Trophoblast cell (in vitro differentiated cells and primary cell): ENCODE data around the gene B3GAT1.

Experiments
- DNase-seq, 2 donors: peaks; one replicate each; pipeline ENCODE4 v3.0.0-alpha.2; 2016
- H2AFZ ChIP-seq: 2 replicates; pipeline ENCODE4 v1.6.1; 2013; ENCODE audit warnings: low read length, moderate library complexity, mild to moderate bottlenecking; ENCODE audit not compliant: insufficient read depth, poor library complexity
- H2AK5ac ChIP-seq: 2 replicates; pipeline ENCODE4 v1.6.1; 2013; ENCODE audit warnings: mild to moderate bottlenecking, low read length
- H2BK120ac ChIP-seq: 2 replicates; pipeline ENCODE4 v1.6.1; 2013; ENCODE audit warnings: low read length, mild to moderate bottlenecking, moderate library complexity; ENCODE audit not compliant: insufficient read depth, poor library complexity
- H2BK12ac ChIP-seq: 2 replicates; pipeline ENCODE4 v1.6.1; 2013; ENCODE audit warnings: mild to moderate bottlenecking, low read length, moderate library complexity
- H2BK5ac ChIP-seq: 2 replicates; pipeline ENCODE4 v1.6.1; 2013; ENCODE audit warnings: low read length, low read depth, moderate library complexity, mild to moderate bottlenecking; ENCODE audit not compliant: poor library complexity
- H3K14ac ChIP-seq: 2 replicates; pipeline ENCODE4 v1.6.1; 2013; ENCODE audit warnings: mild to moderate bottlenecking, low read length
- H3K18ac ChIP-seq: 2 replicates; pipeline ENCODE4 v1.6.1; 2013; ENCODE audit warnings: mild to moderate bottlenecking, low read length
- H3K23ac ChIP-seq: 2 replicates; pipeline ENCODE4 v1.6.1; 2013; ENCODE audit warnings: low read length
- H3K27ac ChIP-seq: 2 replicates; pipeline ENCODE4 v1.5.1; 2013; ENCODE audit warnings: low read depth, mild to moderate bottlenecking, inconsistent platforms, low read length, moderate library complexity
- H3K27me3 ChIP-seq: 2 replicates; pipeline ENCODE4 v1.6.1; 2013; ENCODE audit warnings: inconsistent platforms, mild to moderate bottlenecking, low read length, moderate library complexity; ENCODE audit not compliant: insufficient read depth
- H3K36me3 ChIP-seq, 2 experiments: 1 replicate in 1 of 2; 2 replicates in 1 of 2; pipeline ENCODE4 v1.6.1; 2013; ENCODE audit warnings: low read length in 2 of 2, mild to moderate bottlenecking in 2 of 2, moderate library complexity in 1 of 2; ENCODE audit not compliant: insufficient read depth in 2 of 2, control insufficient read depth in 1 of 2
- H3K4ac ChIP-seq: 2 replicates; pipeline ENCODE4 v1.6.1; 2013; ENCODE audit warnings: low read depth, mild to moderate bottlenecking, low read length, moderate library complexity
- H3K4me1 ChIP-seq, 2 experiments: 1 replicate in 1 of 2; 2 replicates in 1 of 2; pipeline ENCODE4 v1.6.1; 2013; ENCODE audit warnings: low read length in 2 of 2, mild to moderate bottlenecking in 2 of 2, moderate library complexity in 1 of 2; ENCODE audit not compliant: insufficient read depth in 2 of 2, control insufficient read depth in 1 of 2
- H3K4me2 ChIP-seq: 2 replicates; pipeline ENCODE4 v1.6.1; 2013; ENCODE audit warnings: inconsistent platforms, mild to moderate bottlenecking, low read length, moderate library complexity
- H3K4me3 ChIP-seq: 2 replicates; pipeline ENCODE4 v1.5.1; 2013; ENCODE audit warnings: mild to moderate bottlenecking, low read depth, low read length, inconsistent platforms
- H3K79me1 ChIP-seq: one replicate; pipeline ENCODE4 v1.6.1; 2013; ENCODE audit warnings: low read length
- H3K79me2 ChIP-seq: 2 replicates; pipeline ENCODE4 v1.6.1; 2013; ENCODE audit warnings: low read length, mild to moderate bottlenecking; ENCODE audit not compliant: control insufficient read depth, insufficient read depth, poor library complexity
- H3K9ac ChIP-seq: 2 replicates; pipeline ENCODE4 v1.6.1; 2013; ENCODE audit warnings: mild to moderate bottlenecking, low read length
- H3K9me3 ChIP-seq: 2 replicates; pipeline ENCODE4 v1.6.1; 2013; ENCODE audit warnings: low read depth, mild to moderate bottlenecking, control low read depth, inconsistent platforms, low read length; ENCODE audit not compliant: insufficient read depth
- H4K12ac ChIP-seq: 2 replicates; pipeline ENCODE4 v1.6.1; 2013; ENCODE audit warnings: low read depth, mild to moderate bottlenecking, low read length, moderate library complexity
- H4K8ac ChIP-seq: 2 replicates; pipeline ENCODE4 v1.6.1; 2013; ENCODE audit warnings: low read depth, mild to moderate bottlenecking, low read length, moderate library complexity
- H4K91ac ChIP-seq: one replicate; pipeline ENCODE4 v1.6.1; 2013; ENCODE audit warnings: low read depth, mild to moderate bottlenecking, low read length, moderate library complexity
- WGBS: extraction: QIAGEN DNeasy Blood & Tissue Kit; methylation state at CpG from one replicate; pipeline ENCODE4 v1.1.7; 2013; ENCODE audit warnings: missing lambda C conversion rate; ENCODE audit not compliant: insufficient read length, insufficient coverage; ENCODE audit errors: extremely low coverage; 5-methylcytosine and 5-hydroxymethylcytosine counted together

The B3GAT1 gene

DNA sequence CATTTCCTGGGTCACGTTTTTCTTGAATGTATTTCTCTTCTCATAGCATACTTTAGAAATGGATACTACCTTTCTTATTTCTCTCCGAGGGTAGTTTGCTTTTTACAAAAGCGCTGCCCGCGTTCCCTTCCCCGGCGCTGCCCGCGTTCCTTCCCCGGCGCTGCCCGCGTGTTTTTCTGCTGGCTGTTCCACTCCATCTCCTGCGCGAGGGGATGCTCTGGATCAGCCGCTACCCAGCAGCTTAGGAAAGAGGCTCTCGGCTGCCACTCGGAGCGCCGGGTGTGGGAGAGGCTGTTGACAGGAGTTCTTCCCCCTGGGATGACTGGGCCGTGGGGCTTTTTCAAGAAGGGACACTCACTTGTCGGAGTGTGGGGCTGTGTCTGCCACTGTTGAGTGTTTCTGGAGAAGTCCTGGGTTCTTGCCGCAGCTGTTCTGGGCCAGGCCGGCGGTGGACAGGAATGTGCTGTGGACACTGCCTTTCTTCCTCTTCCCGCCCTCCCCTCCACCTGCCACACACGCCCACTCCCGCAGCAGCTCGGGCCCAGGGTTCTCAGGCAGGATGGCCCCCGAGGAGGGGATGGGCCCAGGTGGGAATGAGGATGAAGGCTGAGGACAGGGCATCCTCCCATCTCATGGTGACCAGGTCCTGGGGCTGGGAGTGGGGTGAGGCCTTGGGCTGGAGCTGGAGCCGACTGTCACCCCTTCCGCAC lies 49.7 kb downstream of the B3GAT1 start:
- H2BK120ac ChIP-seq = no peak overlapping the region
- H3K14ac ChIP-seq = no peak overlapping the region
- no peak overlapping the region for H3K4me2 ChIP-seq
- H2BK5ac ChIP-seq = no peak overlapping the region
- H3K4me3 ChIP-seq = no peak overlapping the region
- H4K12ac ChIP-seq = no peak overlapping the region
- H3K4me1 ChIP-seq = no peaks in the 10 kb centered on the region
- H4K8ac ChIP-seq = no peak overlapping the region
- no peak overlapping the region for H3K4ac ChIP-seq
- H3K9me3 ChIP-seq = no peaks in the 10 kb centered on the region
- no peak overlapping the region for H3K18ac ChIP-seq
- no peaks in the 10 kb centered on the region for H3K27me3 ChIP-seq
- WGBS = no CpG with 5 or more reads among the region's 32 CpGs
- no peak overlapping the region for H3K27ac ChIP-seq
- no peaks in the 10 kb centered on the region for H3K79me1 ChIP-seq
- H3K9ac ChIP-seq = no peak overlapping the region
- no peak overlapping the region for H2AK5ac ChIP-seq
- no peak overlapping the region for H2BK12ac ChIP-seq
- no peak overlapping the region for H2AFZ ChIP-seq
- no peaks in the 10 kb centered on the region for H3K79me2 ChIP-seq
- DNase-seq = no peak
- H3K23ac ChIP-seq = no peak overlapping the region
- H3K36me3 ChIP-seq = no peaks in the 10 kb centered on the region
- no peak overlapping the region for H4K91ac ChIP-seq

DNA sequence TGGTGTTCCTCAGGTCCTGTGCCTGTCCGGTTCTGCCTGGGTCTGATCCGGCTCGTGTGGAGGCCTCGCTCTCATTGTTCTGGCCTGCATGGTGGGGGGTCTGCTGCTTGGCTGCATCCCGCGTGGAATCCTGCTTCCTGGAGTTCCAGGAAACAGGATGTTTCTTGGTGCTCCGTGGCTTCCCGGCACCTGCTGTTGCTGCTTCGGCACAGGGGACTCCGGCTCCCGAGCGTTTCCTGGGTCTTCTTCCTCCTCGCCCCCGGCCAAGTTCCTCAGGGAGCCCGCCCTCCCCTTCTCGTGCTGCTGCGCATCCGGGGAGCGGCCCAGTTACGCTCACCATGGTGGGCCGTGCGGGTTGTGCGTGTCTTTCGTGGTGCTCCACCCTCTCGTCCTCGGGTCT lies 50.4 kb downstream of the B3GAT1 start:
- no peak for DNase-seq
- H3K79me2 ChIP-seq = no peaks in the 10 kb centered on the region
- H2BK12ac ChIP-seq = no peak overlapping the region
- no peak overlapping the region for H2AK5ac ChIP-seq
- H3K27me3 ChIP-seq = no peaks in the 10 kb centered on the region
- no peak overlapping the region for H3K27ac ChIP-seq
- no peak overlapping the region for H3K4me3 ChIP-seq
- no peak overlapping the region for H3K23ac ChIP-seq
- H3K4ac ChIP-seq = no peak overlapping the region
- no peaks in the 10 kb centered on the region for H3K79me1 ChIP-seq
- no peak overlapping the region for H4K8ac ChIP-seq
- no peak overlapping the region for H3K9ac ChIP-seq
- no peak overlapping the region for H3K18ac ChIP-seq
- H2AFZ ChIP-seq = no peak overlapping the region
- no peak overlapping the region for H2BK120ac ChIP-seq
- H4K91ac ChIP-seq = no peak overlapping the region
- no peaks in the 10 kb centered on the region for H3K4me1 ChIP-seq
- H4K12ac ChIP-seq = no peak overlapping the region
- no peak overlapping the region for H2BK5ac ChIP-seq
- H3K36me3 ChIP-seq = no peaks in the 10 kb centered on the region
- peaks cover 1% of the 10 kb centered on the region for H3K9me3 ChIP-seq
- no peak overlapping the region for H3K14ac ChIP-seq
- WGBS = no CpG with 5 or more reads among the region's 26 CpGs
- no peak overlapping the region for H3K4me2 ChIP-seq

GRCh38 chr11:134360050-134360835 lies 51.8 kb downstream of the B3GAT1 start:
- H3K18ac ChIP-seq = no peak overlapping the region
- H3K79me2 ChIP-seq = no peaks in the 10 kb centered on the region
- H3K36me3 ChIP-seq = no peaks in the 10 kb centered on the region
- no peak overlapping the region for H4K12ac ChIP-seq
- H2BK120ac ChIP-seq = no peak overlapping the region
- no peak overlapping the region for H3K4me3 ChIP-seq
- no CpG with 5 or more reads among the region's 30 CpGs for WGBS
- H2AFZ ChIP-seq = no peak overlapping the region
- DNase-seq = peak; percentile 78 to 87
- H3K23ac ChIP-seq = no peak overlapping the region
- no peak overlapping the region for H3K4ac ChIP-seq
- no peak overlapping the region for H3K9ac ChIP-seq
- H2AK5ac ChIP-seq = no peak overlapping the region
- no peak overlapping the region for H4K8ac ChIP-seq
- H3K4me1 ChIP-seq = no peaks in the 10 kb centered on the region
- no peaks in the 10 kb centered on the region for H3K27me3 ChIP-seq
- no peak overlapping the region for H2BK5ac ChIP-seq
- H3K4me2 ChIP-seq = no peak overlapping the region
- no peaks in the 10 kb centered on the region for H3K79me1 ChIP-seq
- H3K14ac ChIP-seq = no peak overlapping the region
- H2BK12ac ChIP-seq = no peak overlapping the region
- no peak overlapping the region for H4K91ac ChIP-seq
- H3K9me3 ChIP-seq = peaks cover 1% of the 10 kb centered on the region
- no peak overlapping the region for H3K27ac ChIP-seq

DNA sequence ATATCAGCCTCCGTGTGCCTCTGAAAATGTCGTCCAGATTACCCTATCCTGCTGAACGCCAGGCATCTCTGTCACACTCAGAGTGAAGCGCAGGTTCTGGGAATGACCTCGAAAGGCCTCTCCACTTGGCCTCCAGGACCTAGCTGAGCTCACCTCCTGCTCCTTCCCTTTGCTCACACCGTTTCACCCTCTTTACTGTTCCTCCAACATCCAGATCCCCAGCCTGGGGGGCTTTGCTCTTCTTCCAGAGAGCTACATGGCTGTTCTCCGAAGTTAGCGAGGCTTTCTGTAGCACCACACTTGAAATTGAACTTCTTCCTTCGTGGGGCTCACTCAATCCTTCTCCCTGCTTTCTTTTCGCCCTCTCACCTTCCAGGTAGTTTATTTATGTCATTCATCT lies 52.4 kb downstream of the B3GAT1 start:
- Histone ChIP-seq H2BK120ac (no peak overlapping the region), H3K23ac (no peak overlapping the region)
- WGBS = no CpG with 5 or more reads among the region's 10 CpGs

More for the DNA sequence above, 52.4 kb downstream of the B3GAT1 start:
- no peak overlapping the region for H3K4ac ChIP-seq
- no peak overlapping the region for H2AFZ ChIP-seq
- DNase-seq = no peak
- H3K18ac ChIP-seq = no peak overlapping the region
- H3K9ac ChIP-seq = no peak overlapping the region
- H3K4me2 ChIP-seq = no peak overlapping the region
- no peak overlapping the region for H4K12ac ChIP-seq
- H4K91ac ChIP-seq = no peak overlapping the region
- H3K9me3 ChIP-seq = peaks cover 1% of the 10 kb centered on the region
- no peak overlapping the region for H3K27ac ChIP-seq
- H4K8ac ChIP-seq = no peak overlapping the region
- H3K79me2 ChIP-seq = no peaks in the 10 kb centered on the region
- no peak overlapping the region for H2AK5ac ChIP-seq
- no peak overlapping the region for H2BK12ac ChIP-seq
- H3K14ac ChIP-seq = no peak overlapping the region
- H3K27me3 ChIP-seq = no peaks in the 10 kb centered on the region
- no peak overlapping the region for H3K4me3 ChIP-seq
- no peak overlapping the region for H2BK5ac ChIP-seq
- H3K79me1 ChIP-seq = no peaks in the 10 kb centered on the region
- no peaks in the 10 kb centered on the region for H3K36me3 ChIP-seq
- H3K4me1 ChIP-seq = no peaks in the 10 kb centered on the region
